Tibial artery (tissue), 4 donors: Measurements from ENCODE around the gene GPX8.

Source experiments
- DNase-seq, 2 donors: peaks; one replicate each; pipeline ENCODE4 v3.0.0-alpha.2; 2019
- H3K27ac ChIP-seq, 2 donors: fragments of 200-600 bp; sonication (generic) in 1 of 2; 1 replicate in 1 of 2; 2 replicates in 1 of 2; pipeline ENCODE4 v1.5.1; 2018 to 2019; ENCODE audit warnings: mild to moderate bottlenecking in 1 of 2
- H3K27me3 ChIP-seq, 2 donors: fragments of 200-600 bp; sonication (generic) in 1 of 2; one replicate each; pipeline versions ENCODE4 v1.5.1 to v1.6.0; 2016 to 2019
- H3K36me3 ChIP-seq, 3 donors: fragments of 200-600 bp; sonication (generic) in 2 of 3; one replicate each; pipeline ENCODE4 v1.5.1; 2016 to 2019; ENCODE audit warnings: mild to moderate bottlenecking in 2 of 3
- H3K4me1 ChIP-seq, 4 donors: fragments of 200-600 bp; sonication (generic) in 2 of 4; 1 replicate in 3 of 4; 2 replicates in 1 of 4; pipeline ENCODE4 v1.5.1; 2016 to 2019
- H3K4me3 ChIP-seq, 2 donors: fragments of 200-600 bp; sonication (generic) in 1 of 2; 1 replicate in 1 of 2; 2 replicates in 1 of 2; pipeline ENCODE4 v1.5.1; 2018 to 2019; ENCODE audit warnings: mild to moderate bottlenecking in 2 of 2
- H3K9me3 ChIP-seq, 3 donors: fragments of 200-600 bp; sonication (generic) in 1 of 3; one replicate each; pipeline ENCODE4 v1.5.1; 2016 to 2019
- CTCF ChIP-seq, 2 experiments: fragments of 200-600 bp in 1 of 2; fragments of 450-650 bp in 1 of 2; IDR thresholded peaks; one replicate each; pipeline ENCODE4 v1.5.1; 2017 to 2019; ENCODE audit warnings: antibody characterized with exemption in 2 of 2, mild to moderate bottlenecking in 1 of 2, moderate library complexity in 1 of 2
- intact Hi-C: fragments of 100-400 bp; cut with DNase I; formaldehyde crosslinking; loops from one replicate; pipeline ENCODE4 v1.15.0; 2023; ENCODE audit warnings: low total_unique reads

The GPX8 gene, protein sequence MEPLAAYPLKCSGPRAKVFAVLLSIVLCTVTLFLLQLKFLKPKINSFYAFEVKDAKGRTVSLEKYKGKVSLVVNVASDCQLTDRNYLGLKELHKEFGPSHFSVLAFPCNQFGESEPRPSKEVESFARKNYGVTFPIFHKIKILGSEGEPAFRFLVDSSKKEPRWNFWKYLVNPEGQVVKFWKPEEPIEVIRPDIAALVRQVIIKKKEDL

GRCh38 chr5:55159763-55160492 is at the start of gene GPX8:
GPX8 (plus strand) TSS chr5:55160171; CDS start chr5:55160193, 22 bp downstream.
- Histone ChIP-seq H3K4me3 (peak within 1 kb of the TSS; percentile 48), H3K27ac (peak within 1 kb of the TSS; percentile 14 to 62), H3K9me3 (no peaks in the 10 kb centered on the region), H3K36me3 (peaks cover 0 to 9% (median 0%) of the 10 kb centered on the region in 3 donors), H3K4me1 (peaks cover 0 to 20% (median 2%) of the 10 kb centered on the region in 4 donors), H3K27me3 (no peaks in the 10 kb centered on the region)
- TF ChIP-seq CTCF (IDR thresholded peaks at IDR 0.05): peak; percentile 49 to 52
- DNase-seq: no peak
- intact Hi-C loops: loop anchor here (10.0 kb wide), 1 partner anchor 645 kb away; the partner anchor contains the start of gene SNX18

DNA sequence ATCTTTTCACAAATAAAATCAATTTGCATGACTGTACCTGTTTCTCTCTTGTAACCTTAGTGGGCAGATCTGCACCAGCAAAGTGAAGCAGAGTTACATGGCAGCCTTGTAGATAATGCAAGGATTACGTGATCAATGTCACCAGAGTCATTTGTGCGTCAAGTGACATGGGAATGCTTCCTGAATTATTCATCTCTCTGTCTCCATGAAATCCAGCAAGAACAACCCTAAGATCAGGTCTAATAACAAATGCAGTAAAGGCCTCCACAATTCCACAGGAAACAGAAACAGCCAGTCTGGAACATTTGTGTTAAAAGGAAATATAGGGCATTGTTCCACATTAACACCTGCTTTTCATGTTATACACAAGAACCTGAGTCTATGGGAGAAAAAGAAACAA is 49.8 kb upstream of the GPX8 start:
- intact Hi-C loops: no loop called here
- H3K36me3 ChIP-seq: no peaks in the 10 kb centered on the region
- H3K4me1 ChIP-seq: no peaks in the 10 kb centered on the region
- DNase-seq: no peak
- no peak overlapping the region for H3K4me3 ChIP-seq
- H3K27me3 ChIP-seq: no peaks in the 10 kb centered on the region
- H3K9me3 ChIP-seq: no peaks in the 10 kb centered on the region
- no peak overlapping the region for H3K27ac ChIP-seq
- no peak for TF ChIP-seq CTCF (IDR thresholded peaks at IDR 0.05)

DNA sequence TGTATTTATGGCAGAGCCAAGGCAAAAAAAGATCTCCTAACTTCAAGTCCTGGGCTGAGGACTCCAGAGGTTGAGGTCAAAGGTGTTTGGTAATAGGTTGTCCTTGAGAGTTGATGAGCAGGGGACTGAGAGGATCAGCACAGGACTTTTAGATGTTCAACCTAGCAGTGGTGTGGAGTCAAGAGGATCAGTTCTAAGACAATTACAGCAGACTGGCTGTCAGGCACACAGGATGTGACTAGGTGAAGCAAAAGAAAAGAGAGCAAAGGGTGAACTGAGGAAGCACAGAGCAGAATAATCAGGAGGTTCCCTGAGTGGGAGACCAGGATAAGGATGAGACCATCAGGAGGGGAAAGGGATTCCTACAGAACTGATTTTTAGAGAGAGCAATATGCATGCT is 46.6 kb upstream of the GPX8 start:
- DNase-seq: no peak
- TF ChIP-seq CTCF (IDR thresholded peaks at IDR 0.05): no peak
- Histone ChIP-seq H3K9me3 (no peaks in the 10 kb centered on the region), H3K4me1 (no peaks in the 10 kb centered on the region), H3K36me3 (no peaks in the 10 kb centered on the region), H3K4me3 (no peak overlapping the region), H3K27ac (no peak overlapping the region), H3K27me3 (no peaks in the 10 kb centered on the region)
- intact Hi-C loops: no loop called here

- intact Hi-C loops: no loop called here
Measured at GRCh38 chr5:55114061-55114460, 45.9 kb upstream of the GPX8 start.

DNA sequence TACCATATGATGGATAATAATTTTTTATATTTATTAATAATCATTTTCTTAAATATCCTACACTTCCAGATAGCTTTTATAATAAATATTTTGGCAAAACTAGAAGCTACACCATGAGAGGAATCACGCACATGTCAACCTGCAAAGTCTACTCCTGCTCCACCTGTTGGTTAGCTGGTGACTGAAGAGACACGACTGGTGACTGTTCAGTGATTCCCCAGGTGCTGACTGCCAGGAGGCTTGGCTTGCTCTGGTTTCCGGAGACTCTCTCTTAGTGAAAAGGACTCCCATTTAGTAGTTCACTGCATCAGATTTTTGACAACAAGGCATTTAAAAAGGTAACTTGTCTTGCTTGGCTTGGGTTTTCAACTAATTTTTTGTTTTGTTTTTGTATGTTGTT is 36.6 kb upstream of the GPX8 start:
- DNase-seq: no peak
- no peaks in the 10 kb centered on the region for H3K27me3 ChIP-seq
- H3K9me3 ChIP-seq: no peaks in the 10 kb centered on the region
- H3K4me1 ChIP-seq: no peaks in the 10 kb centered on the region
- H3K36me3 ChIP-seq: no peaks in the 10 kb centered on the region
- intact Hi-C loops: no loop called here
- no peak for TF ChIP-seq CTCF (IDR thresholded peaks at IDR 0.05)
- no peak overlapping the region for H3K4me3 ChIP-seq
- no peak overlapping the region for H3K27ac ChIP-seq

More at GRCh38 chr5:55114061-55114460, 45.9 kb upstream of the GPX8 start:
- Histone ChIP-seq H3K4me1 (no peaks in the 10 kb centered on the region), H3K36me3 (no peaks in the 10 kb centered on the region), H3K9me3 (no peaks in the 10 kb centered on the region), H3K27ac (no peak overlapping the region), H3K4me3 (no peak overlapping the region), H3K27me3 (no peaks in the 10 kb centered on the region)
- DNase-seq: no peak
- no peak for TF ChIP-seq CTCF (IDR thresholded peaks at IDR 0.05)
